Erythroblast (primary cell): ENCODE measurements around the gene LGALS7B.

Experiments used
- GATA1 ChIP-seq: IDR thresholded peaks from 2 replicates; pipeline ENCODE4 v1.6.1; 2011; ENCODE audit warnings: low read depth, mild to moderate bottlenecking, control low read depth, low read length, moderate library complexity
- POLR2A ChIP-seq: IDR thresholded peaks from 2 replicates; pipeline ENCODE4 v1.6.1; 2011; ENCODE audit warnings: mild to moderate bottlenecking, low read length

DNA sequence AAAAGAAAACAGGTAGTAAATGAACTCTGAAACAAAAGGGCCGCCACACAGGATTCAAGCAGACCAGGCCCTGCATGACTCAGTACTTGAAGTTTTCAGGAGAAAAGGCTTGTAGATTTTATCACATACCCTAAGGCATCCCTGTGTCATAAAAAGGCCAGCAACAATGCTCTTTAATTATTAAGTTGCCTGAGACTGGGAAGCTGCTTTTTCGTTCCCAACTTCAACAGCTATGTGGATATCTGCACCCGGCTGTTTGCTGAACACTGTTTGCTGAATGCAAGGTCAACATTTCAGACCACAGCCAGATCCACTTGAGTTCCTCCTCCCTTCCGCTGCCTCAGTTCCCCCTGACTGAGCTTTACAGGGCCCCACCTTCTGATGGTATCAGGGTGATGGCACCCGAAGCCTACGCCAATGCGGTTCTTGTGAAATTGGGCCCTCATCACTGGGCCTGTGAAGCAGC lies 48.7 kb downstream of the LGALS7B start:
- TF ChIP-seq POLR2A, result no peak
- TF ChIP-seq GATA1, result no peak
